WTC11 (cell line): Measurements from ENCODE around the gene YOD1.

Source experiments
- ELF4 ChIP-seq: sonication (generic); formaldehyde crosslinking; IDR thresholded peaks from 2 replicates; pipeline ENCODE4 v1.8.1; 2022; ENCODE audit warnings: low read depth, mild to moderate bottlenecking, moderate library complexity, missing genetic modification reagents
- ESRRA ChIP-seq: sonication (generic); formaldehyde crosslinking; IDR thresholded peaks from 2 replicates; pipeline ENCODE4 v1.8.1; 2022; ENCODE audit warnings: mild to moderate bottlenecking, missing genetic modification reagents, borderline replicate concordance
- FOXK1 ChIP-seq: sonication (generic); formaldehyde crosslinking; IDR thresholded peaks from 2 replicates; pipeline ENCODE4 v1.8.0; 2022; ENCODE audit warnings: mild to moderate bottlenecking, moderate library complexity, missing genetic modification reagents
- GTF2I ChIP-seq: fragments of 250-450 bp; sonication (Bioruptor Pico); conservative IDR thresholded peaks from 2 replicates; pipeline ENCODE4 v1.4.0; 2021; ENCODE audit warnings: mild to moderate bottlenecking
- HMGA2 ChIP-seq: fragments of 250-450 bp; sonication (Bioruptor Pico); IDR thresholded peaks from 2 replicates; pipeline ENCODE4 v1.4.0; 2021; ENCODE audit warnings: mild to moderate bottlenecking, moderate library complexity
- NFE2L1 ChIP-seq: sonication (generic); formaldehyde crosslinking; IDR thresholded peaks from 2 replicates; pipeline ENCODE4 v1.8.1; 2023; ENCODE audit warnings: missing genetic modification reagents
- ZBTB21 ChIP-seq: sonication (generic); formaldehyde crosslinking; IDR thresholded peaks from 2 replicates; pipeline ENCODE4 v1.8.1; 2023; ENCODE audit warnings: mild to moderate bottlenecking, missing genetic modification reagents, borderline replicate concordance
- ZNF138 ChIP-seq: sonication (generic); formaldehyde crosslinking; conservative IDR thresholded peaks from 2 replicates; pipeline ENCODE4 v1.8.1; 2022; ENCODE audit warnings: mild to moderate bottlenecking, moderate library complexity, missing genetic modification reagents
- TF ChIP-seq, protein P1 (sequence below): fragments of 200-600 bp; IDR thresholded peaks from 2 replicates; pipeline ENCODE4 v1.8.0; 2022; ENCODE audit warnings: antibody characterized with exemption
- TF ChIP-seq, protein P2 (sequence below): sonication (generic); formaldehyde crosslinking; IDR thresholded peaks from 2 replicates; pipeline ENCODE4 v1.8.1; 2023; ENCODE audit warnings: mild to moderate bottlenecking, moderate library complexity, missing genetic modification reagents

DNA sequence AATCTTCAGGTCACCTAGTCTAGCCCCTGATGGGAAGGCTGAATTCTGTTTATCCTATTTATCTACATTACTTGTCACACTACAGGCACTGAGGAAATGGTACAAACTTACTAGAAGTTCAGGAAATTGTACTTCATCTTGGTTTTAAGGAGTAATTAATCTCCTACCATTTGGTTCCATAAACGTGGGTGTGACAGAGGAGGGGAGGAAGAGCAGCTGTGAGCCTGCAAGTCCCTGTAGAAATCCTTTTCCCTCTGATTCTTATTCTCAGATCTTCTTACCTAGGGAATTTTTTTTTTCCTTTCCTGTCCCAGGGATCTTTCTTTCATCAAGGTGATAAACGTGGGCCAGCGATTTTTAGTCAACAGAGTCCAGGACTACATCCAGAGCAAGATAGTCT is 16.2 kb upstream of the YOD1 start:
- TF ChIP-seq ESRRA (CRISPR knock-in tag) (no peak), GTF2I (CRISPR knock-in tag) (no peak), FOXK1 (CRISPR knock-in tag) (no peak), ZBTB21 (CRISPR knock-in tag) (no peak), ELF4 (CRISPR knock-in tag) (no peak), NFE2L1 (CRISPR knock-in tag) (no peak), HMGA2 (CRISPR knock-in tag) (no peak), ZNF138 (CRISPR knock-in tag) (no peak)
- TF ChIP-seq, protein P1, sequence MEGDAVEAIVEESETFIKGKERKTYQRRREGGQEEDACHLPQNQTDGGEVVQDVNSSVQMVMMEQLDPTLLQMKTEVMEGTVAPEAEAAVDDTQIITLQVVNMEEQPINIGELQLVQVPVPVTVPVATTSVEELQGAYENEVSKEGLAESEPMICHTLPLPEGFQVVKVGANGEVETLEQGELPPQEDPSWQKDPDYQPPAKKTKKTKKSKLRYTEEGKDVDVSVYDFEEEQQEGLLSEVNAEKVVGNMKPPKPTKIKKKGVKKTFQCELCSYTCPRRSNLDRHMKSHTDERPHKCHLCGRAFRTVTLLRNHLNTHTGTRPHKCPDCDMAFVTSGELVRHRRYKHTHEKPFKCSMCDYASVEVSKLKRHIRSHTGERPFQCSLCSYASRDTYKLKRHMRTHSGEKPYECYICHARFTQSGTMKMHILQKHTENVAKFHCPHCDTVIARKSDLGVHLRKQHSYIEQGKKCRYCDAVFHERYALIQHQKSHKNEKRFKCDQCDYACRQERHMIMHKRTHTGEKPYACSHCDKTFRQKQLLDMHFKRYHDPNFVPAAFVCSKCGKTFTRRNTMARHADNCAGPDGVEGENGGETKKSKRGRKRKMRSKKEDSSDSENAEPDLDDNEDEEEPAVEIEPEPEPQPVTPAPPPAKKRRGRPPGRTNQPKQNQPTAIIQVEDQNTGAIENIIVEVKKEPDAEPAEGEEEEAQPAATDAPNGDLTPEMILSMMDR = no peak
- TF ChIP-seq, protein P2, sequence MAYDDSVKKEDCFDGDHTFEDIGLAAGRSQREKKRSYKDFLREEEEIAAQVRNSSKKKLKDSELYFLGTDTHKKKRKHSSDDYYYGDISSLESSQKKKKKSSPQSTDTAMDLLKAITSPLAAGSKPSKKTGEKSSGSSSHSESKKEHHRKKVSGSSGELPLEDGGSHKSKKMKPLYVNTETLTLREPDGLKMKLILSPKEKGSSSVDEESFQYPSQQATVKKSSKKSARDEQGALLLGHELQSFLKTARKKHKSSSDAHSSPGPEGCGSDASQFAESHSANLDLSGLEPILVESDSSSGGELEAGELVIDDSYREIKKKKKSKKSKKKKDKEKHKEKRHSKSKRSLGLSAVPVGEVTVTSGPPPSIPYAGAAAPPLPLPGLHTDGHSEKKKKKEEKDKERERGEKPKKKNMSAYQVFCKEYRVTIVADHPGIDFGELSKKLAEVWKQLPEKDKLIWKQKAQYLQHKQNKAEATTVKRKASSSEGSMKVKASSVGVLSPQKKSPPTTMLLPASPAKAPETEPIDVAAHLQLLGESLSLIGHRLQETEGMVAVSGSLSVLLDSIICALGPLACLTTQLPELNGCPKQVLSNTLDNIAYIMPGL = no peak
